HG03139 (cell line): ENCODE results near the gene SLC4A1AP.

Experiments
- ATAC-seq: cut with Tn5 transposase; IDR thresholded peaks from one replicate; pipeline ENCODE4 v1.9.1; 2021; ENCODE audit not compliant: unreplicated experiment

Gene SLC4A1AP

DNA sequence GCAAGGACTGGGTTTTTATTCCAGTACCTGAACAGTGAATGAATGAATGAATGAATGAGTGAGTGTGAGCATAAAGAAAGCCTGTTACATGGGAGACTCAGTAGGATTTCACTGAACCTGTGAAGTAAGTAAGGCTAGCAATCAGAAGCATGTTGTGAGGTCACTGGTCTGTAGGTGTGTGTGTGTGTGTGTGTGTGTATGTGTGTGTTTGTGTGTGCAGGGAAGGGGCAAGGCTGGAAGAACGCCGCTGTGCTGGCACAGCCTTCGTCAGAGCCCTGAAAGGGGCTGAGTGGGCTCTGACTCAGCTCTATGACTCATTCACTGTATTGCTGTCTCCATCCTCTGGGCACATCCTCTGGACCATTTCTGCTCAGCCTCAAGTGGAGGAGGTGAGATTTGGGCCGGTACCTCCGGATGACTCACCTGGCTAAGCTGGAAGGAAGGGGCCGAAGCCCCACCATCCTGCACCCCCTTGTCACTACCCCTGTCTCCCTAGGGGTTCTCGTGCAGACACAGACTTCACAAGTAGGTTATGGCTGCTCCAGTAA lies 56.4 kb downstream of the SLC4A1AP start:
- ATAC-seq = no peak

DNA sequence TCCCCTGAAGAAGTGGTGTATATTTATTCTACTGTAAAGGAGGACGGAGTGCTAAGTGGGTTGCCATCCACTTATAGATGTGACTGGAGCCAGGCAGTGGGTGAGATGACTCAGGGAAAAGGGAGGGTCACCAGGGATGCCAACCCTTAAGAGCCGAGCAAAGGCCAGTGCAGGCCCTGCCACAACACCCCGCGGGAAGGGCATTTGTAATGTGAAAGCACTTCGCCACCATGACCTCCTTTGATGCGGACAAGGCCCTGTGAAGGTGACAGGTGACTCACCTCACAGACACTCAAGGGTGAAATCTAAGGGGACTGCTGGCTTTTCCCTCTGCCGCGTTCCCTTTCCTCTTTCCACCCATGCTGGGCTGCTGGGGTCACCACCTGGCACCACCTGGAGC lies 57.6 kb downstream of the SLC4A1AP start:
- no peak for ATAC-seq

DNA sequence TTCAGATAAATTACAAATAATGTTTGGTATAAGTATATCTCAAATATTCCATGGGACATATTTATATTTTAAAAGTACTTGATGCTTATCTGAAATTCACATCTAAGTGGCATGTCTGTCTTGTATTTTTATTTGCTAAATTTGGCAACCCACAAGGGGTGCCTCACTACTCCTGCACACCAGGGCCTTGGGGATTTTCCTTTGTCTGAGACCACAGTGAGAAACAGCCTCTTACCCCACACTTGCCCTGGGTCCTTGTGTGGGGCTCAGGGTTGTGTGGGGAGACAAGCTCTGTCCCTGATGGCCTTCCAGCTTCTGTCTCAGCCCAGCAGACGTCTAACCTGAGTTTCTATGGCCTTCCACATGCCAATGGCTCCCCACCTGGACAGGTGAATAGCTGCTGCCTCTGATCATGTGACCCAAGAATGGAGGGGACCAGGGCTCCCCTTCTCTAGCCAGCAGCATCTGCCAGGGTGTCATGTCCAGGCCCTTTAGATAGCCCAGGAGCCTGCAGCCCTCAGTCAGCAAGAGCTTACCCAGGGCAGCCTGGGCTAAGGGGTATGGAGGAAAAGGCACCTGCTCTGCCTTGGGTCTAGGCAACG lies 58.3 kb downstream of the SLC4A1AP start:
- no peak for ATAC-seq

DNA sequence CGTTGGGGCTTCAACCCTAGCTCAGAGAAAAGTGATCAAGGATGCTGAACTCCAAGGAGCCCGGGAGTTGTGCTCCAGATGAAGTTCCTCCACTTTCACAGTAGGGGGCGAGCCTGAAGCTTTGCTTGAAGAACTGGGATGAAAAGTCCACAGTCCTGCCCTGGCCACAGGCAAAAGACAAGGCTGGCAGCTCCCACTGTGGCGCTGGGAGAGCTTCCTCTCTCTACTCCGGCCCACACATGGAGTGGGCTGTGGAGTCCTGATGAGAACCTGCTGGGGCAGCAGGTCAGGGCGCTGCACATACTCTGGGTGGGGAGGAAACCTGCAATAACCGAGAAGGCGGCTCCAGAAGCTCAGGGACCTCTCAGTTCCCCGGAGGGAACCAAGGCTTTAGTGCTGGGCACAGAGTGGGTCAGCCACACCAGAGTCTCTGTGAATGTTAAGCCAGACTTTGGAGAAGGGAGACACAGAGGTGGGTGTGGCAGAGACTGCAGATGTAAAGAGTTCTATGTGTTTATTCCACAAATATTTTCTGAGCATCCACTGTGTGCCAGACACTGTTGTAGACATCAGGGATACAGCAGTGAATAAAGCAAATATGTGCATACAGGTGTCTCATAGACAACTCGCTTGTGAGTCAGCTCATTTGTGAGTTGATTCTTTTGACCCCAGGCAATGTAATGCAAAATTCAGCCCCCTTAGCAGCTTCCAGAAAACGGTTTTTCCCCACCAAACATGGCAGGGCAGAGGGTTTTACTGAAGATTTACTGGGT lies 59.9 kb downstream of the SLC4A1AP start:
- no peak for ATAC-seq

DNA sequence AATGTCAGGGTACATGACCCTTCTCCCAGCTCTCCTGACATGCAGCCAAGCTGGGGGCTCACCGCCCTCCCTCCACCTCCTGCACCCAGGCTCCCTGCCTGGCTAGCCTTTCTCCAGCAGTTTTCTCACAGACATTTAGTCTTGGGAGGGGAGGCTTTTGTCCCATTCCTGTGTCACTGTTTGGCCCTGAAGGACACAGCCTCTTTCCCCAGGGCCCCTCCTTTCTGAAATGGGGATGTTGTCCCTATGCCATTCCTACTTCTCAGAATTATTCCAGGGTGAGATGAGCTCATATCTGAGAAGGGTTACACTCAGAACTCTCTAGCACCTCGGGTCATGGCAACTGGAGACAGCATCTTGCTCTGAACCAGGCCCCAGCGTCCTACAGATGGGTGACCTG lies 60.5 kb downstream of the SLC4A1AP start:
- no peak for ATAC-seq

DNA sequence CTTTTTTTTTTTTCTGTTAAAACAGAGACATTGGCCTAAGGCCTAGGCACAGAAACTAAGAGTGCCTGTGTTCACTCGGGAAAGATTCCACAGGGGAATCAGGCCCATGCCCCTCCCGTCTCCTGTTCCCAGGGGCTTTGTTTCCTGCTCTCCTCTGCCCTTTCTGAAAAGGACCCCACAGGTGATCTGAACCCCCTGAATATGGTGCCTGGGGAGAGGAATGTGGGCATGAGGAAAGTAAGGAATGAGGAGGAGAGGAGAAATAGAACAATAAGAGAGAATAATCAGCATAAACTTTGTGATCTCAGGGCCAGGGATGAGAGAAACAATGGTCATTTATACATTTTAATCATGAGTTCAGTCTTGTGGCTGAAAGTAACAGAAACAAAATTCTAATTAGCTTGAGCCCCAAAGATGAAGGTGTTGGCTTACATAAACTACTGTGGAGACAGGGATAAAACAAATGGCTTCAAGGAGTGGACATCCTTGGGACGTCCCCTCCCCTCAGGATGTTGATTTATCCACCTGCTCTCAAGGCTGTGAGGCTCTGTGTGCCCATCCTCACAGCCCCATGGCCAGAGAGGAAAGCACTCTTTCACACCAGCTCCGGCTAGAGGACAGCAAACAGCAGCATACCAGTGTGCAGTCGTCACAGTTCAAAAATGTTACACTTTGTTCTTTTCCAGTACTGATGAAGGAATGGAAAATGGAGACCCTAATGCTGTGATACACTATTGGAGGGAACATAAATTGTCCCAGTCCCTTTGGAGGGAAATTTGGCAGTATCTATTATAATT lies 61.4 kb downstream of the SLC4A1AP start:
- ATAC-seq = no peak

DNA sequence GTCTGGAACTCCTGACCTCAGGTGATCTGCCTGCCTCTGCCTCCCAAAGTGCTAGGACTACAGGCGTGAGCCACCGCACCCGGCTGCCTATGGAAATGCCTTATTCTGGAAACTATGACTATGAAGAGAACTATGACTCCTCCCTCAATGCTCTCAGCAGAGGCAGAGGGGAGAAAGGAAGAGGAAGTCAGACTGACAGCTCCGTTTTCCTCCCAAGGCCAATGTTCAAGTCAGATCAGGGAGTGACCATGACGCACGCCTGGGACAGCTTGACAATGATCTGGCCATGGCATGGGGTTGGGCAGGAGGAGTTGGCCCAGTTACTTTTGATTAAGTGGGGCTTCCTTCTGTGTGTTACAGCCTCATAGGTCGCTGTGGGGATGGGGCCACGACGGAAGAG lies 63.6 kb downstream of the SLC4A1AP start:
- no peak for ATAC-seq

- ATAC-seq = no peak
Measured at GRCh38 chr2:27728081-27728858, 64.6 kb downstream of the SLC4A1AP start.

GRCh38 chr2:27729198-27729597 lies 65.5 kb downstream of the SLC4A1AP start:
- no peak for ATAC-seq

DNA sequence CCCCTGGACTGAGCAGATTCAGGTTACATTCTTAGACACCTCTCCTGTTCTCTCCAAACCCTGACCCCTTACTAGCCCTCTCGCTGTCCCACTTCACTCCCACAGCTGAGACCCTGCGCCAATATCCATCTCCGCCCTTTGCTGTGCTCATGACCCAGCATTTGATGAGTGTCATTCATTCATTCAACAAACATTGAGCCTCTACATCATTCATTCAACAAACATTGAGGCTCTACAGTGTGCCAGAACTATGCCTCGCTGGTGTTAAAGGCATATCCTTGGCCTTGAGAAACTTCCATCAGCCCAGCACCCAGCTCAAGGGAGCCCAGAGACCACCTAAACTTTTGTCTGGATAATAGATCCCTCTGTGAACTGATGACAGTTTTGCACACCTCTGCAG lies 65.9 kb downstream of the SLC4A1AP start:
- ATAC-seq = no peak

DNA sequence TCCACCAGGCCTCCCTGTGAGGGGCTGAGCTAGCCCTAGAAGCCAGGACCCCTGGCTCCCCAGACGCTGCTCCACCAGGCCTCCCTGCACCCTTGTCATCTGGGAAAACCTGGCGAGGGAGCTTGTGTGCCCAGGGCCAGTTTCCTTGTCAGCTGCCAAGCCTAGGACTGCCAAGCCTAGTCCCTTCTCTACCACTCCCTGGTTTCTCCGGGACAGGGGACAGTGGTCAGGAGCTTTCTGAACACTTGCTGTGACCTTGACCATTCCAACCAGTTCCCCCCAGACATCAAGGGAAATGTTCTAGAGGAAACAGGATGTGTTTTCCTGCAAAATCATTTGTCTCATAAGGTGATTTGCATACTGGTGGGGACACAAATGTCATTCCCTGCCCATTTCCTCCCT lies 66.6 kb downstream of the SLC4A1AP start:
- ATAC-seq = no peak

- ATAC-seq = no peak
Measured at GRCh38 chr2:27730980-27731691, 67.4 kb downstream of the SLC4A1AP start.

DNA sequence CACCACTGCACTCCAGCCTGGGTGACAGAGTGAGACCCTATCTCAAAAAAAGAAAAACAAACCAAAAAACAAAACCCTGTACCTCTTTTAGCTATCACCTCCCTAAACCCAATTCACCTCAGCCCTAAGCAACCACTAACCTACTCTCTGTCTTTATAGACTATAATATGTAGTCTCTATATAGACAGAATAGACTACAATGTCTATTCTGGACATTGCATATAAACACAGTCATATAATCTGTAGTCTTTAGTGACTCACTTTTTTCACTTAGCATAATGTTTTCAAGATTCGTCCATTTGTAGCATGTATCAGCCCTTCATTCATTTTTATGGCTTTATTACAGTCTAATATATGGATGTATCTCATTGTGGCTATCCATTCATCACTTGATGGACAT lies 70.6 kb downstream of the SLC4A1AP start:
- ATAC-seq = no peak

- no peak for ATAC-seq
Measured at GRCh38 chr2:27735263-27735904, 71.7 kb downstream of the SLC4A1AP start.

GRCh38 chr2:27736031-27736889 lies 72.6 kb downstream of the SLC4A1AP start:
- ATAC-seq = no peak

DNA sequence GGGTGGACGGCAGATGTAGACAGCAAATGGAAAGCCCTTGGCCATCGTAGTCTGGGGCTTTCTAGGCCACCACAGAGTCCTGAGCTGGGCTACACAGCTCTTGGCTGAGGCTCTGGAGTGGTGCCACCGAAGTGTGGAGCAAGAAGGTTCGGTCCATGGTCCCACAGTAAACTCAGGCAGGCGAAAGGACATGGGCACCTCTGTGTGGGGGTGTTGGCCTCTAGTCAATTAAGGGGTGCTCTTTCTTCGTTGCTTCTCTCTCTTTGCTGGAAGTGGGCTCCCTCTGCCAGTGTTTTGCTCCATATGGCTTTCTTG lies 73.2 kb downstream of the SLC4A1AP start:
- no peak for ATAC-seq

- no peak for ATAC-seq
Measured at GRCh38 chr2:27737676-27738348, 74.1 kb downstream of the SLC4A1AP start.

DNA sequence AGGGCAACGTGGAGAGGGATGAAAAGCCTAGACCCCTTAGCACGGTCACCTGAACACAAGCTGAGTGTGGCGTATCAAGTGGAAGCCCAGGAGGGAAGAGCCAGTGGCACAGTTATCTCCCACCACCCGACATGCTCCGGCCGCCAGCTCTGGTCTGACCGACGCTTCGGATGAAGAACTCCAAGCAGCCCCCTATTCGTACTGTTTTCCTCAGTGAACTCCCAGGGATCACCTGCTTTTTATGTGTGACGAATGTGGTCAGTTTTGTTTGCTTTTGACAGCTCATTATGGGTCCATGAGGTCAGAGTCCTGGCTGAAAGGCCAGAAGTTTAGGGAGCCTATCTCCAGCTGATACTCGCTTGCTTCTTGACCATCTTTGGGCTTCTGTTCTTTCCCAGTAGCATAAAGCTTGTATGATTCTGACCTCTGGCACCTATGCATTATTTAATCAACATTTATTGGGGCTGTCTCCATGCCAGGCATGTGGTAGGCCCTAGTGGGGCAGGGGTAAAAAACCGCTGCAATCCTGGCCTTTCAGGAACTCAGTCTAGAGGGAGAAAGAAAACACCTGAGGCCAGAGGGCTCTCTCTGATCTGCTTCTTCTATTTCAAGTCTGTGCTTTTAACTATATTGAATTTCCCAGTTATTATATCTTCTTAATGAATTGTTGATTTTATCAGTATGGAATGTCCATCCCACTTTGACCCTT lies 74.8 kb downstream of the SLC4A1AP start:
- ATAC-seq = no peak
